Neuronal stem cell (in vitro differentiated cells): ENCODE measurements around the gene BICDL1.

Experiments used
- DNase-seq: peaks from one replicate; pipeline ENCODE4 v3.0.0-alpha.2; 2013; ENCODE audit warnings: low spot score
- H2AFZ ChIP-seq: one replicate; pipeline ENCODE4 v1.6.1; 2013; ENCODE audit warnings: mild to moderate bottlenecking, low read length, inconsistent platforms
- H2AK5ac ChIP-seq: 2 replicates; pipeline ENCODE4 v1.6.1; 2013; ENCODE audit warnings: low read depth, mild to moderate bottlenecking, inconsistent platforms, low read length, moderate library complexity, mixed read lengths
- H2BK120ac ChIP-seq: 2 replicates; pipeline ENCODE4 v1.6.1; 2013; ENCODE audit warnings: low read depth, mild to moderate bottlenecking, inconsistent platforms, low read length, moderate library complexity, mixed read lengths
- H2BK12ac ChIP-seq: one replicate; pipeline ENCODE4 v1.6.1; 2013; ENCODE audit warnings: low read length, inconsistent platforms
- H2BK15ac ChIP-seq: 2 replicates; pipeline ENCODE4 v1.6.1; 2013; ENCODE audit warnings: mild to moderate bottlenecking, low read length, inconsistent platforms, mixed read lengths
- H2BK5ac ChIP-seq: one replicate; pipeline ENCODE4 v1.6.1; 2013; ENCODE audit warnings: inconsistent platforms, mild to moderate bottlenecking, low read length, moderate library complexity
- H3K14ac ChIP-seq: one replicate; pipeline ENCODE4 v1.6.1; 2013; ENCODE audit warnings: low read length, inconsistent platforms
- H3K18ac ChIP-seq: 2 replicates; pipeline ENCODE4 v1.6.1; 2013; ENCODE audit warnings: low read length, inconsistent platforms
- H3K23ac ChIP-seq: 2 replicates; pipeline ENCODE4 v1.6.1; 2013; ENCODE audit warnings: low read depth, mild to moderate bottlenecking, mixed read lengths, low read length, inconsistent platforms; ENCODE audit not compliant: poor library complexity
- H3K27ac ChIP-seq: replicated peaks from 3 replicates; pipeline ENCODE4 v1.5.1; 2013; ENCODE audit warnings: low read length, inconsistent platforms
- H3K27me3 ChIP-seq, 3 experiments: 2 replicates each; pipeline ENCODE4 v1.6.1; 2013; ENCODE audit warnings: low read length in 3 of 3, mild to moderate bottlenecking in 2 of 3, inconsistent platforms in 1 of 3, low read depth in 1 of 3, mixed read lengths in 1 of 3, moderate library complexity in 1 of 3; ENCODE audit not compliant: control insufficient read depth in 3 of 3, insufficient read depth in 3 of 3
- H3K36me3 ChIP-seq, 2 donors: replicated peaks in 1 of 2; 2 replicates each; pipeline ENCODE4 v1.6.1; 2013; ENCODE audit warnings: low read length in 2 of 2; ENCODE audit not compliant: control insufficient read depth in 2 of 2, insufficient read depth in 2 of 2
- H3K4ac ChIP-seq: 2 replicates; pipeline ENCODE4 v1.6.1; 2013; ENCODE audit warnings: inconsistent platforms, mild to moderate bottlenecking, low read length, moderate library complexity
- H3K4me1 ChIP-seq, 2 donors: 1 replicate in 1 of 2; 2 replicates in 1 of 2; pipeline ENCODE4 v1.6.1; 2013; ENCODE audit warnings: low read length in 2 of 2, low read depth in 1 of 2; ENCODE audit not compliant: control insufficient read depth in 2 of 2, insufficient read depth in 1 of 2
- H3K4me2 ChIP-seq: one replicate; pipeline ENCODE4 v1.6.1; 2013; ENCODE audit warnings: mild to moderate bottlenecking, low read length, inconsistent platforms; ENCODE audit not compliant: insufficient read depth, poor library complexity, severe bottlenecking
- H3K4me3 ChIP-seq, 2 donors: 2 replicates each; pipeline ENCODE4 v1.5.1; 2013; ENCODE audit warnings: low read length in 2 of 2, mild to moderate bottlenecking in 2 of 2, inconsistent platforms in 1 of 2, moderate library complexity in 1 of 2
- H3K79me1 ChIP-seq: one replicate; pipeline ENCODE4 v1.6.1; 2013; ENCODE audit warnings: low read depth, mild to moderate bottlenecking, inconsistent platforms, low read length, moderate library complexity
- H3K9ac ChIP-seq: one replicate; pipeline ENCODE4 v1.6.1; 2013; ENCODE audit warnings: mild to moderate bottlenecking, low read depth, low read length, inconsistent platforms; ENCODE audit not compliant: poor library complexity
- H3K9me3 ChIP-seq, 2 donors: replicated peaks in 1 of 2; 2 replicates each; pipeline versions ENCODE3 to v1.6.1; 2013; ENCODE audit warnings: low read length in 2 of 2, mild to moderate bottlenecking in 2 of 2, inconsistent platforms in 1 of 2, low read depth in 1 of 2, mixed read lengths in 1 of 2, moderate library complexity in 1 of 2; ENCODE audit not compliant: control insufficient read depth in 2 of 2, insufficient read depth in 1 of 2
- H4K8ac ChIP-seq: one replicate; pipeline ENCODE4 v1.6.1; 2013; ENCODE audit warnings: low read depth, mild to moderate bottlenecking, inconsistent platforms, low read length, moderate library complexity
- H4K91ac ChIP-seq: one replicate; pipeline ENCODE4 v1.6.1; 2013; ENCODE audit warnings: low read length, low read depth, mild to moderate bottlenecking, inconsistent platforms; ENCODE audit not compliant: poor library complexity
- WGBS, 2 donors: extraction: QIAGEN DNeasy Blood & Tissue Kit; methylation state at CpG; one replicate each; pipeline ENCODE4 v1.1.7; 2013; ENCODE audit warnings: missing lambda C conversion rate in 2 of 2, mixed read lengths in 1 of 2; ENCODE audit not compliant: insufficient read length in 2 of 2, insufficient replicate concordance in 1 of 2; ENCODE audit errors: extremely low coverage in 2 of 2; 5-methylcytosine and 5-hydroxymethylcytosine counted together

The BICDL1 gene

GRCh38 chr12:119949145-119949544 lies 39.9 kb upstream of the BICDL1 start:
- Histone ChIP-seq H2BK120ac (no peak overlapping the region), H3K4me2 (no peak overlapping the region), H3K14ac (no peak overlapping the region), H2BK12ac (no peak overlapping the region), H3K79me1 (no peaks in the 10 kb centered on the region), H3K23ac (no peak overlapping the region), H2BK15ac (no peak overlapping the region), H3K9me3 (no peaks in the 10 kb centered on the region), H3K27me3 (no peaks in the 10 kb centered on the region), H3K9ac (no peak overlapping the region), H3K36me3 (no peaks in the 10 kb centered on the region), H3K4me3 (no peak overlapping the region), H2AFZ (no peak overlapping the region), H4K91ac (no peak overlapping the region), H4K8ac (no peak overlapping the region), H3K18ac (no peak overlapping the region), H3K4ac (no peak overlapping the region), H3K4me1 (no peaks in the 10 kb centered on the region), H2AK5ac (no peak overlapping the region), H2BK5ac (no peak overlapping the region), H3K27ac (no peak overlapping the region)
- no peak for DNase-seq
- no CpG with 5 or more reads among the region's 10 CpGs for WGBS, 2 donors

- DNase-seq: no peak
These were observed 39.4 kb upstream of the BICDL1 start for GRCh38 chr12:119949594-119949993.

GRCh38 chr12:119956047-119956446 lies 33.0 kb upstream of the BICDL1 start:
- DNase-seq: no peak

More at GRCh38 chr12:119949594-119949993, 39.4 kb upstream of the BICDL1 start:
- Histone ChIP-seq H3K27ac (no peak overlapping the region), H3K4me1 (no peaks in the 10 kb centered on the region), H3K4me3 (no peak overlapping the region), H3K23ac (no peak overlapping the region), H3K4ac (no peak overlapping the region), H3K18ac (no peak overlapping the region), H4K8ac (no peak overlapping the region), H3K9me3 (no peaks in the 10 kb centered on the region), H3K9ac (no peak overlapping the region), H2BK120ac (no peak overlapping the region), H3K36me3 (no peaks in the 10 kb centered on the region), H3K4me2 (no peak overlapping the region), H2BK12ac (no peak overlapping the region), H2AFZ (no peak overlapping the region), H3K14ac (no peak overlapping the region), H3K79me1 (no peaks in the 10 kb centered on the region), H2BK15ac (no peak overlapping the region), H2AK5ac (no peak overlapping the region), H2BK5ac (no peak overlapping the region), H3K27me3 (no peaks in the 10 kb centered on the region), H4K91ac (no peak overlapping the region)
- WGBS, 2 donors: no CpG with 5 or more reads among the region's 4 CpGs

GRCh38 chr12:119957135-119957534 lies 31.9 kb upstream of the BICDL1 start:
- H4K8ac ChIP-seq: no peak overlapping the region
- H2BK15ac ChIP-seq: no peak overlapping the region
- WGBS, 2 donors: no CpG with 5 or more reads among the region's 1 CpG
- no peak overlapping the region for H3K18ac ChIP-seq
- H3K27me3 ChIP-seq: no peaks in the 10 kb centered on the region
- H2AK5ac ChIP-seq: no peak overlapping the region
- H2AFZ ChIP-seq: no peak overlapping the region
- no peak overlapping the region for H3K9ac ChIP-seq
- no peak overlapping the region for H2BK120ac ChIP-seq
- no peak overlapping the region for H3K14ac ChIP-seq
- no peaks in the 10 kb centered on the region for H3K36me3 ChIP-seq
- no peaks in the 10 kb centered on the region for H3K79me1 ChIP-seq
- no peak for DNase-seq
- H4K91ac ChIP-seq: no peak overlapping the region
- no peak overlapping the region for H3K27ac ChIP-seq
- H2BK5ac ChIP-seq: no peak overlapping the region
- no peak overlapping the region for H2BK12ac ChIP-seq
- no peak overlapping the region for H3K4me2 ChIP-seq
- no peak overlapping the region for H3K23ac ChIP-seq
- no peak overlapping the region for H3K4ac ChIP-seq
- peaks cover 5 to 6% of the 10 kb centered on the region in 2 donors for H3K9me3 ChIP-seq
- no peak overlapping the region for H3K4me3 ChIP-seq
- H3K4me1 ChIP-seq: no peaks in the 10 kb centered on the region

More at GRCh38 chr12:119956047-119956446, 33.0 kb upstream of the BICDL1 start:
- Histone ChIP-seq H3K9me3 (peaks cover 5 to 6% of the 10 kb centered on the region in 2 donors), H3K4me3 (no peak overlapping the region), H3K79me1 (no peaks in the 10 kb centered on the region), H2AFZ (no peak overlapping the region), H2BK12ac (no peak overlapping the region), H3K23ac (no peak overlapping the region), H3K9ac (no peak overlapping the region), H4K91ac (no peak overlapping the region), H3K4ac (no peak overlapping the region), H2BK15ac (no peak overlapping the region), H2BK5ac (no peak overlapping the region), H4K8ac (no peak overlapping the region), H3K14ac (no peak overlapping the region), H3K18ac (no peak overlapping the region), H3K4me2 (no peak overlapping the region), H3K27me3 (no peaks in the 10 kb centered on the region), H3K36me3 (no peaks in the 10 kb centered on the region), H2BK120ac (no peak overlapping the region), H2AK5ac (no peak overlapping the region), H3K4me1 (no peaks in the 10 kb centered on the region), H3K27ac (no peak overlapping the region)
- no CpG with 5 or more reads among the region's 3 CpGs for WGBS, 2 donors
